PC-9 (cell line): ENCODE results near the gene CCDC148. TPM values are rescaled to one million over a fixed set of nuclear protein-coding genes. Genes with fewer than 3 reads are reported as not detected.

Source experiments
- Bru-seq: library from RNA; stranded (reverse); fragments of 400-500 nt; gene quantifications from one replicate; lab custom pipeline; 2021; lab: Mats Ljungman, UMichigan
- BruChase-seq, 2 experiments: library from RNA; stranded (reverse); fragments of 400-500 nt; gene quantifications; one replicate each; lab custom pipeline; 2021; lab: Mats Ljungman, UMichigan
- BruUV-seq: library from RNA; stranded (reverse); fragments of 400-500 nt; replicated peaks from 2 replicates; lab custom pipeline; 2021; lab: Mats Ljungman, UMichigan
- CTCF ChIA-PET: fragments of 300-600 bp; sonication (Branson Sonifier 250); formaldehyde crosslinking; loops from one replicate; lab custom pipeline; 2022; ENCODE audit warnings: antibody characterized with exemption; lab: Charles Lee
- POLR2A ChIA-PET: fragments of 300-600 bp; sonication (Branson Sonifier 250); formaldehyde crosslinking; loops from one replicate; lab custom pipeline; 2022; ENCODE audit warnings: antibody characterized with exemption; ENCODE audit not compliant: unreplicated experiment; lab: Charles Lee
- DNase-seq, 2 experiments: peaks; one replicate each; pipeline versions ENCODE4 v3.0.0 to v3.0.0-alpha.2; 2015 to 2022; ENCODE audit warnings: mixed read lengths in 1 of 2
- H2AFZ ChIP-seq: fragments of 200-600 bp; sonication (generic); 2 replicates; pipeline ENCODE4 v1.8.1; 2017; ENCODE audit warnings: antibody characterized with exemption
- H3F3A ChIP-seq: fragments of 200-600 bp; sonication (generic); 2 replicates; pipeline ENCODE4 v1.8.1; 2017; ENCODE audit warnings: antibody characterized with exemption, mild to moderate bottlenecking, low read depth; ENCODE audit not compliant: insufficient read depth
- H3K27ac ChIP-seq: fragments of 200-600 bp; sonication (generic); 2 replicates; pipeline ENCODE4 v1.6.1; 2016; ENCODE audit warnings: mixed run types
- H3K27me3 ChIP-seq: fragments of 200-600 bp; sonication (generic); 2 replicates; pipeline ENCODE4 v1.6.1; 2016; ENCODE audit warnings: low read depth, mixed run types; ENCODE audit not compliant: insufficient read depth
- H3K36me3 ChIP-seq: fragments of 200-600 bp; sonication (generic); 2 replicates; pipeline ENCODE4 v1.6.1; 2016; ENCODE audit warnings: low read depth, mixed run types
- H3K4me1 ChIP-seq: fragments of 200-600 bp; sonication (generic); replicated peaks from 2 replicates; pipeline ENCODE4 v1.6.1; 2016; ENCODE audit warnings: mixed run types; ENCODE audit not compliant: insufficient read depth
- H3K4me2 ChIP-seq: fragments of 200-600 bp; sonication (generic); 2 replicates; pipeline ENCODE4 v1.6.1; 2017; ENCODE audit warnings: mixed run types
- H3K4me3 ChIP-seq: fragments of 200-600 bp; sonication (generic); 2 replicates; pipeline ENCODE4 v1.6.1; 2016; ENCODE audit warnings: mixed run types
- H3K79me2 ChIP-seq: fragments of 200-600 bp; sonication (generic); 2 replicates; pipeline ENCODE4 v1.6.1; 2017; ENCODE audit warnings: low read depth, mixed run types
- H3K9me2 ChIP-seq: fragments of 200-600 bp; sonication (generic); 2 replicates; pipeline ENCODE4 v1.8.1; 2017; ENCODE audit warnings: mild to moderate bottlenecking; ENCODE audit not compliant: insufficient read depth
- H3K9me3 ChIP-seq: fragments of 200-600 bp; sonication (generic); 2 replicates; pipeline ENCODE4 v1.8.1; 2016; ENCODE audit warnings: low read depth; ENCODE audit not compliant: insufficient read depth
- H4K20me1 ChIP-seq: fragments of 200-600 bp; sonication (generic); 2 replicates; pipeline ENCODE4 v1.8.1; 2017; ENCODE audit not compliant: insufficient read depth
- CTCF ChIP-seq: fragments of 200-600 bp; sonication (generic); conservative IDR thresholded peaks from 2 replicates; pipeline ENCODE4 v1.6.1; 2017; ENCODE audit warnings: mixed run types, antibody characterized with exemption, mild to moderate bottlenecking, moderate library complexity
- EZH2 ChIP-seq: fragments of 200-600 bp; sonication (generic); IDR thresholded peaks from 2 replicates; pipeline ENCODE4 v1.8.0; 2017; ENCODE audit warnings: antibody characterized with exemption, low read depth
- intact Hi-C: fragments of 100-400 bp; cut with micrococcal nuclease; formaldehyde crosslinking; loops from one replicate; pipeline ENCODE4 v1.10.0; 2022; ENCODE audit not compliant: unreplicated experiment
- long read RNA-seq: library from polyadenylated mRNA; stranded (forward); transcript quantifications from one replicate; pipeline ENCODE4 v2.0.0, GENCODE V29; 2022
- total RNA-seq: library from RNA; stranded (reverse); gene quantifications from 2 replicates; pipeline ENCODE4 v1.2.3, GENCODE V29; 2021

CCDC148 gene
- 1.8 and 2.3 TPM in 2 replicates for total RNA-seq
- percentile 35 among the genes with signal in this experiment for Bru-seq, nascent RNA
- percentile 39 among the genes with signal in this experiment for BruChase-seq, experiment 1, labeled RNA remaining after a 2-hour chase
- percentile 37 among the genes with signal in this experiment for BruChase-seq, experiment 2, labeled RNA remaining after a 6-hour chase
- long read RNA-seq, partial matches to known transcripts = 1 of 1 reads
- long read RNA-seq, other reads (novel, unspliced or antisense) = 0 of 1 reads

- BruUV-seq = no TSS peak
These were observed at the start of gene CCDC148, which contains the start of gene PKP4 for GRCh38 chr2:158456309-158457066. Gene CCDC148 (minus strand): TSS chr2:158456753. CDS start chr2:158456439, 314 bp downstream. Gene PKP4 (plus strand): TSS chr2:158456952. CDS start chr2:158533185, 76,233 bp downstream.

GRCh38 chr2:158505448-158505934 lies 48.9 kb upstream of the CCDC148 start:
- H3K9me2 ChIP-seq = no peaks in the 10 kb centered on the region
- H3K4me3 ChIP-seq = no peak overlapping the region
- no TSS peak for BruUV-seq
- H3K4me1 ChIP-seq = peaks cover 28% of the 10 kb centered on the region
- H3K36me3 ChIP-seq = no peaks in the 10 kb centered on the region
- CTCF ChIA-PET = no interaction called here
- intact Hi-C loops = no loop called here
- no peak for DNase-seq
- H3K27ac ChIP-seq = no peak overlapping the region
- no peak for TF ChIP-seq EZH2
- no peak for TF ChIP-seq CTCF
- no peak overlapping the region for H2AFZ ChIP-seq
- peaks cover 23% of the 10 kb centered on the region; the same call in 1 of the 2 replicates for H3K79me2 ChIP-seq
- H3K9me3 ChIP-seq = no peaks in the 10 kb centered on the region
- H3K4me2 ChIP-seq = no peak overlapping the region
- POLR2A ChIA-PET = no interaction called here
- H3F3A ChIP-seq = peaks cover 11% of the 10 kb centered on the region; the same call in 1 of the 2 replicates
- no peaks in the 10 kb centered on the region for H4K20me1 ChIP-seq
- no peaks in the 10 kb centered on the region for H3K27me3 ChIP-seq

More at GRCh38 chr2:158456309-158457066, at the start of gene CCDC148, which contains the start of gene PKP4:
- peak within 1 kb of the TSS; percentile 90 for H3K4me2 ChIP-seq
- peak within 1 kb of the TSS; percentile 90 for H2AFZ ChIP-seq
- peak within 1 kb of the TSS; percentile 89 for H3K4me3 ChIP-seq
- peaks cover 35% of the 10 kb centered on the region for H3K79me2 ChIP-seq
- intact Hi-C loops = loop anchor here (5.0 to 10.0 kb wide), 5 partner anchors 81 to 432 kb away; no protein-coding TSS in a partner anchor
- peaks cover 29% of the 10 kb centered on the region for H3K4me1 ChIP-seq
- H4K20me1 ChIP-seq = peaks cover 17% of the 10 kb centered on the region; the same call in 1 of the 2 replicates
- peak within 1 kb of the TSS; percentile 54 for H3K27ac ChIP-seq
- DNase-seq = peak; percentile 78 to 87
- no peaks in the 10 kb centered on the region for H3K9me2 ChIP-seq
- TF ChIP-seq EZH2 = no peak
- TF ChIP-seq CTCF = no peak
- 0 out of 2 replicates have a peak, but pooled peaks cover 5% of the 10 kb centered on the region for H3F3A ChIP-seq
- no peaks in the 10 kb centered on the region for H3K9me3 ChIP-seq
- ChIA-PET CTCF (interaction anchor here (0.7 to 1.2 kb wide), 2 partner anchors 268 to 277 kb away, joined by 3 to 5 read pairs; no protein-coding TSS in a partner anchor), POLR2A (interaction anchor here (0.5 kb wide), 1 partner anchor 1860 kb away, joined by 5 read pairs; no protein-coding TSS in a partner anchor)
- no peaks in the 10 kb centered on the region for H3K27me3 ChIP-seq
- no peaks in the 10 kb centered on the region for H3K36me3 ChIP-seq

- no peaks in the 10 kb centered on the region for H3K36me3 ChIP-seq
- no peaks in the 10 kb centered on the region for H3K27me3 ChIP-seq
- no peak overlapping the region for H3K27ac ChIP-seq
- peaks cover 27% of the 10 kb centered on the region; the same call in 1 of the 2 replicates for H3K79me2 ChIP-seq
- ChIA-PET CTCF (no interaction called here), POLR2A (no interaction called here)
- peaks cover 14% of the 10 kb centered on the region; the same call in 1 of the 2 replicates for H3K4me1 ChIP-seq
- H3K4me2 ChIP-seq = no peak overlapping the region
- no peaks in the 10 kb centered on the region for H3K9me3 ChIP-seq
- H3K4me3 ChIP-seq = no peak overlapping the region
- no peaks in the 10 kb centered on the region for H3K9me2 ChIP-seq
- H2AFZ ChIP-seq = no peak overlapping the region
- H3F3A ChIP-seq = no peaks in the 10 kb centered on the region
- no peak for DNase-seq
- H4K20me1 ChIP-seq = no peaks in the 10 kb centered on the region
- BruUV-seq = no TSS peak
- intact Hi-C loops = no loop called here
- TF ChIP-seq EZH2 (no peak), CTCF (no peak)
These were observed 47.5 kb upstream of the CCDC148 start for GRCh38 chr2:158504088-158504487.
